Type B pancreatic cell (in vitro differentiated cells): ENCODE measurements around the gene PAH. TPM values are rescaled to one million over a fixed set of nuclear protein-coding genes. Genes with fewer than 3 reads are reported as not detected.

Experiments used
- DNase-seq: peaks from one replicate; pipeline ENCODE4 v3.0.0; 2021; ENCODE audit warnings: mixed read lengths; ENCODE audit not compliant: unreplicated experiment; ENCODE audit errors: extremely low spot score
- H3K27ac Mint-ChIP-seq: 2 replicates; pipeline ENCODE4 v1.8.0; 2021; ENCODE audit warnings: mild to moderate bottlenecking, mixed read lengths
- H3K27me3 Mint-ChIP-seq: 2 replicates; pipeline ENCODE4 v1.8.0; 2021; ENCODE audit warnings: mixed read lengths
- H3K36me3 Mint-ChIP-seq: 2 replicates; pipeline ENCODE4 v1.8.0; 2021; ENCODE audit warnings: mixed read lengths
- H3K4me1 Mint-ChIP-seq: one replicate; pipeline ENCODE4 v1.8.0; 2021; ENCODE audit warnings: mixed read lengths; ENCODE audit not compliant: unreplicated experiment
- H3K4me3 Mint-ChIP-seq: 2 replicates; pipeline ENCODE4 v1.8.0; 2021; ENCODE audit warnings: mild to moderate bottlenecking, mixed read lengths
- H3K9me3 Mint-ChIP-seq: 2 replicates; pipeline ENCODE4 v1.8.0; 2021; ENCODE audit warnings: mixed read lengths
- total RNA-seq: library from RNA; stranded (reverse); gene quantifications from 2 replicates; pipeline ENCODE4 v1.2.1, GENCODE V29; 2021; ENCODE audit warnings: low replicate concordance
- TF ChIP-seq, protein P1 (sequence below): fragments of 200-600 bp; sonication (generic); conservative IDR thresholded peaks from 2 replicates; pipeline ENCODE4 v1.5.0; 2021; ENCODE audit warnings: antibody characterized with exemption, mild to moderate bottlenecking

PAH gene
- total RNA-seq, 1 donor from 2014 or later: 5.8 TPM

DNA sequence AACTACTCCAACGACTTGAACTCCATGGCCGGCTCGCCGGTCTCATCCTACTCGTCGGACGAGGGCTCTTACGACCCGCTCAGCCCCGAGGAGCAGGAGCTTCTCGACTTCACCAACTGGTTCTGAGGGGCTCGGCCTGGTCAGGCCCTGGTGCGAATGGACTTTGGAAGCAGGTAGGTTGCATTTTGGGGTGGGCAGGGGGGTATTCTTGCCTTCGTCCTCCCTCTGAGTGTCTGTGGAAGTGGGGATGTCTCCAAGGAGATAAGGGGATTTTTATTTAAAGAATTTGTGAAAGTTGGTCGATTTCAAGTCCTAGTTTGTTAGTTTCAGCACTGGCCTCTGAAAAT lies 41.8 kb upstream of the PAH start:
- H3K27ac Mint-ChIP-seq: no peak overlapping the region
- peak overlapping the region; percentile 69 for H3K4me3 Mint-ChIP-seq
- TF ChIP-seq, protein P1, sequence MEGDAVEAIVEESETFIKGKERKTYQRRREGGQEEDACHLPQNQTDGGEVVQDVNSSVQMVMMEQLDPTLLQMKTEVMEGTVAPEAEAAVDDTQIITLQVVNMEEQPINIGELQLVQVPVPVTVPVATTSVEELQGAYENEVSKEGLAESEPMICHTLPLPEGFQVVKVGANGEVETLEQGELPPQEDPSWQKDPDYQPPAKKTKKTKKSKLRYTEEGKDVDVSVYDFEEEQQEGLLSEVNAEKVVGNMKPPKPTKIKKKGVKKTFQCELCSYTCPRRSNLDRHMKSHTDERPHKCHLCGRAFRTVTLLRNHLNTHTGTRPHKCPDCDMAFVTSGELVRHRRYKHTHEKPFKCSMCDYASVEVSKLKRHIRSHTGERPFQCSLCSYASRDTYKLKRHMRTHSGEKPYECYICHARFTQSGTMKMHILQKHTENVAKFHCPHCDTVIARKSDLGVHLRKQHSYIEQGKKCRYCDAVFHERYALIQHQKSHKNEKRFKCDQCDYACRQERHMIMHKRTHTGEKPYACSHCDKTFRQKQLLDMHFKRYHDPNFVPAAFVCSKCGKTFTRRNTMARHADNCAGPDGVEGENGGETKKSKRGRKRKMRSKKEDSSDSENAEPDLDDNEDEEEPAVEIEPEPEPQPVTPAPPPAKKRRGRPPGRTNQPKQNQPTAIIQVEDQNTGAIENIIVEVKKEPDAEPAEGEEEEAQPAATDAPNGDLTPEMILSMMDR: no peak
- DNase-seq: no peak
- peaks cover 18% of the 10 kb centered on the region for H3K4me1 Mint-ChIP-seq
- H3K27me3 Mint-ChIP-seq: peaks cover 96% of the 10 kb centered on the region
- peaks cover 1% of the 10 kb centered on the region for H3K36me3 Mint-ChIP-seq
- peaks cover under 1% of the 10 kb centered on the region for H3K9me3 Mint-ChIP-seq

DNA sequence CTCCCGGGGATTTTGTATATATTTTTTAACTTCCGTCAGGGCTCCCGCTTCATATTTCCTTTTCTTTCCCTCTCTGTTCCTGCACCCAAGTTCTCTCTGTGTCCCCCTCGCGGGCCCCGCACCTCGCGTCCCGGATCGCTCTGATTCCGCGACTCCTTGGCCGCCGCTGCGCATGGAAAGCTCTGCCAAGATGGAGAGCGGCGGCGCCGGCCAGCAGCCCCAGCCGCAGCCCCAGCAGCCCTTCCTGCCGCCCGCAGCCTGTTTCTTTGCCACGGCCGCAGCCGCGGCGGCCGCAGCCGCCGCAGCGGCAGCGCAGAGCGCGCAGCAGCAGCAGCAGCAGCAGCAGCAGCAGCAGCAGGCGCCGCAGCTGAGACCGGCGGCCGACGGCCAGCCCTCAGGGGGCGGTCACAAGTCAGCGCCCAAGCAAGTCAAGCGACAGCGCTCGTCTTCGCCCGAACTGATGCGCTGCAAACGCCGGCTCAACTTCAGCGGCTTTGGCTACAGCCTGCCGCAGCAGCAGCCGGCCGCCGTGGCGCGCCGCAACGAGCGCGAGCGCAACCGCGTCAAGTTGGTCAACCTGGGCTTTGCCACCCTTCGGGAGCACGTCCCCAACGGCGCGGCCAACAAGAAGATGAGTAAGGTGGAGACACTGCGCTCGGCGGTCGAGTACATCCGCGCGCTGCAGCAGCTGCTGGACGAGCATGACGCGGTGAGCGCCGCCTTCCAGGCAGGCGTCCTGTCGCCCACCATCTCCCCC lies 41.2 kb upstream of the PAH start:
- H3K4me3 Mint-ChIP-seq: peak overlapping the region; percentile 91
- peaks cover 18% of the 10 kb centered on the region for H3K4me1 Mint-ChIP-seq
- DNase-seq: no peak
- H3K9me3 Mint-ChIP-seq: no peaks in the 10 kb centered on the region
- TF ChIP-seq, protein P1: peak; percentile 14
- H3K36me3 Mint-ChIP-seq: no peaks in the 10 kb centered on the region
- H3K27me3 Mint-ChIP-seq: peaks cover 96% of the 10 kb centered on the region
- H3K27ac Mint-ChIP-seq: no peak overlapping the region

DNA sequence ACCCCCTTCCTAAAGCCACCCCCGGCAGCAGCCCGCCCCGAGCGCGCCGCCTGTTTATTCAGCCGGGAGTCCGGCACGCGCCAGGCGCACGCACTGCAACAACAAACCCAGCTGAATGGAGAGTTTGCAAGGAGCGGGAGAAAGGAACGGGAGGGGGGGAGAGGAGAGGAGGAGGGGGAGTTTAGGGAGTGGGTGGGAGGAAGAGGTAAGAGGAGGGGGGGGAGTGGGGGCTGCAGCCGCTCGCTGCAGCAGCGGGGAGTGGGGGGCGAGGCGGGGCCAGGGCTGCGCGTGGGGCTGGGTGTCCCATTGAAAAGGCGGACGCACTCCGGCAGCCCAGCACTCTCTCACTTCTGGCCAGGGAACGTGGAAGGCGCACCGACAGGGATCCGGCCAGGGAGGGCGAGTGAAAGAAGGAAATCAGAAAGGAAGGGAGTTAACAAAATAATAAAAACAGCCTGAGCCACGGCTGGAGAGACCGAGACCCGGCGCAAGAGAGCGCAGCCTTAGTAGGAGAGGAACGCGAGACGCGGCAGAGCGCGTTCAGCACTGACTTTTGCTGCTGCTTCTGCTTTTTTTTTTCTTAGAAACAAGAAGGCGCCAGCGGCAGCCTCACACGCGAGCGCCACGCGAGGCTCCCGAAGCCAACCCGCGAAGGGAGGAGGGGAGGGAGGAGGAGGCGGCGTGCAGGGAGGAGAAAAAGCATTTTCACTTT lies 40.5 kb upstream of the PAH start, which contains the start of gene ASCL1:
Gene ASCL1, plus strand, starts transcription at position 336 of the 712 bp plus-strand sequence. CDS start 571 bp downstream, outside the sequence.
- Mint-ChIP-seq H3K27me3 (peaks cover 96% of the 10 kb centered on the region), H3K9me3 (no peaks in the 10 kb centered on the region), H3K4me3 (peak within 1 kb of the TSS; percentile 91), H3K36me3 (no peaks in the 10 kb centered on the region), H3K27ac (no peak within 1 kb of the TSS), H3K4me1 (peaks cover 18% of the 10 kb centered on the region)
- TF ChIP-seq, protein P1: no peak
- DNase-seq: no peak

DNA sequence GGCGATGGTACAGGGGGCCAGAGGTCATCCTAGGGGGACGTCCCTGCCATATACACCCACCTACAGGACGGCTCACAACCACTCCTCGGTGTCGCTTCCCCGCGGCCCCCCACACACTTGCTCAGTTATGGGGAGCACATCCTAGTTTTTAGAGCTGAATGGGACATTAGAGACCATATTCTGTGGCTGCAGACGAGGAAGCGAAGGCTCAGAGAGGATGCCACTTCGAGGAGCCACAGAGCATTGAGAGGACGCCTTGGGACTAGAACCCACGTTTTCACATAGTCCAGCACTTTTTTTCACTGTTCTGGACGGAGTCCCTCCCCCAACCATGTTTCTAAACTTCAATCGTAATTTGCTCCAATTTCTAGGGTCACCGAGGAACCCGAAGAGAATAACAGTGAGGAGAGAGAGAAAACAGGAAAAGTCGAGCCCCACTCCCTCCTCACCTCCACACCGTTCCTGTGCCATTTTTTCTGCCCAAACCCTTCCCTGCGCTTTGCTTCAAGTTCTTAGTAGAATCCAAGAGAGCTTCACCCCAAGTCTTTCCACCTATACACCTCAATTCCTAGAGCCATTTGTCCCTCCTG lies 39.8 kb upstream of the PAH start:
- peaks cover 23% of the 10 kb centered on the region for H3K4me1 Mint-ChIP-seq

More for the DNA sequence above, 39.8 kb upstream of the PAH start:
- Mint-ChIP-seq H3K27me3 (peaks cover 96% of the 10 kb centered on the region), H3K4me3 (peak overlapping the region; percentile 85), H3K27ac (no peak overlapping the region), H3K9me3 (no peaks in the 10 kb centered on the region), H3K36me3 (no peaks in the 10 kb centered on the region)
- no peak for DNase-seq
- TF ChIP-seq, protein P1: no peak
